ES-I3 (cell line): Measurements from ENCODE around the gene NANOS2.
A peak's percentile ranks its signal among the peaks of the same experiment; 100 is the strongest.

Experiments
- H3K36me3 ChIP-seq: 2 replicates; pipeline ENCODE4 v1.6.1; 2013; ENCODE audit warnings: mild to moderate bottlenecking, low read length, control low read depth, moderate library complexity; ENCODE audit not compliant: insufficient read depth
- H3K4me1 ChIP-seq: 2 replicates; pipeline ENCODE4 v1.6.1; 2013; ENCODE audit warnings: mild to moderate bottlenecking, control low read depth, low read length; ENCODE audit not compliant: insufficient read depth
- H3K9ac ChIP-seq: 2 replicates; pipeline ENCODE4 v1.6.1; 2013; ENCODE audit warnings: low read depth, mild to moderate bottlenecking, low read length, moderate library complexity
- H3K9me3 ChIP-seq: 2 replicates; pipeline ENCODE4 v1.6.1; 2013; ENCODE audit warnings: mild to moderate bottlenecking, low read length, moderate library complexity; ENCODE audit not compliant: control insufficient read depth, insufficient read depth

Gene NANOS2

GRCh38 chr19:45864629-45865082, 49.9 kb downstream of the NANOS2 start:
- Histone ChIP-seq H3K9me3 (no peaks in the 10 kb centered on the region), H3K36me3 (no peaks in the 10 kb centered on the region; the same call in 1 of the 2 replicates), H3K9ac (peak overlapping the region; percentile 97), H3K4me1 (peaks cover 21% of the 10 kb centered on the region; the same call in 1 of the 2 replicates)

- H3K4me1 ChIP-seq = peaks cover 21% of the 10 kb centered on the region; the same call in 1 of the 2 replicates
- H3K36me3 ChIP-seq = no peaks in the 10 kb centered on the region; the same call in 1 of the 2 replicates
- H3K9ac ChIP-seq = peak within 1 kb of the TSS; percentile 97
- H3K9me3 ChIP-seq = no peaks in the 10 kb centered on the region
Observed at GRCh38 chr19:45863840-45864628, 50.5 kb downstream of the NANOS2 start, which contains the start of gene FOXA3. TSS of gene FOXA3 (plus strand) at chr19:45864326. CDS start at chr19:45864457, 131 bp downstream.

DNA sequence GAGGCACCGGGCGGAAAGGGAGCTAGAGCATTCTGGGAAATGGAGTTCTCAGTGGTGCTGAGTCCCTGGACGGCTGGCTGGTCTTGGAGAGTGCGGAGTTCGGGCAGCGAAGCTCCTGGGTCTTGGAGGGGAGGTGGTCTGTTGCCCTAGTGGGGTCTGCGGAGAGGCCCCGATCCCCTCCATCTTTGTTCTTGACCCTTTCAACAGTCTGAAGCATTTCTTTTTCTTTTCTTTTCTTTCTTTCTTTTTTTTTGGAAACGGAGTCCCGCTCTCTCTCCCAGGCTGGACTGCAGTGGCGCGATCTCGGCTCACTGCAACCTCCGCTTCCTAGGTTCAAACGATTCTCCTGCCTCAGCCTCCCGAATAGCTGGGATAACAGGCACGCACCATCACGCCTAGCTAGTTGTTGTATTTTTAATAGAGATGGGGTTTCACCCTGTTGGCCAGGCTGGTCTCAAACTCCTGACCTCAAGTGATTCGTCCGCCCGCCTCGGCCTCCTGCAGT, 51.2 kb downstream of the NANOS2 start:
- H3K4me1 ChIP-seq = peaks cover 21% of the 10 kb centered on the region; the same call in 1 of the 2 replicates
- no peaks in the 10 kb centered on the region for H3K9me3 ChIP-seq
- peak overlapping the region; percentile 97; the same call in 1 of the 2 replicates for H3K9ac ChIP-seq
- no peaks in the 10 kb centered on the region; the same call in 1 of the 2 replicates for H3K36me3 ChIP-seq
